ENCODE results near the gene FANCG.

GRCh38 chr9:35029852-35030251 is 49.9 kb downstream of the FANCG start:
- TF ChIP-seq CTCF (IDR thresholded peaks at IDR 0.05) (no peak), ZBTB21 (CRISPR knock-in tag; IDR thresholded peaks at IDR 0.05; ENCODE audit: borderline replicate concordance) (no peak), TCF7 (CRISPR knock-in tag; IDR thresholded peaks at IDR 0.05; ENCODE audit: low read depth) (no peak)

Measured in WTC11 (cell line).